Sigmoid colon (tissue), 7 donors: ENCODE results near the gene TNPO3. TPM values are rescaled to one million over a fixed set of nuclear protein-coding genes. Genes with fewer than 3 reads are reported as not detected.
A peak's percentile ranks its signal among the peaks of the same experiment; 100 is the strongest.

Source experiments
- DNase-seq: peaks from one replicate; pipeline ENCODE4 v3.0.0-alpha.2; 2019
- H3K27ac ChIP-seq, 4 donors: fragments of 200-600 bp; sonication (generic); one replicate each; pipeline ENCODE4 v1.5.1; 2016 to 2019; ENCODE audit warnings: mild to moderate bottlenecking in 1 of 4
- H3K27me3 ChIP-seq, 3 donors: fragments of 200-600 bp; sonication (generic); one replicate each; pipeline ENCODE4 v1.5.1; 2019; ENCODE audit warnings: mild to moderate bottlenecking in 1 of 3
- H3K36me3 ChIP-seq, 4 donors: fragments of 200-600 bp; sonication (generic); one replicate each; pipeline ENCODE4 v1.5.1; 2016 to 2019
- H3K4me1 ChIP-seq, 4 donors: fragments of 200-600 bp; sonication (generic); one replicate each; pipeline ENCODE4 v1.5.1; 2017 to 2019
- H3K4me3 ChIP-seq, 4 donors: fragments of 200-600 bp; sonication (generic); one replicate each; pipeline ENCODE4 v1.5.1; 2017 to 2019; ENCODE audit warnings: mild to moderate bottlenecking in 2 of 4, moderate library complexity in 1 of 4
- H3K9me3 ChIP-seq, 4 donors: fragments of 200-600 bp in 3 of 4; sonication (generic) in 3 of 4; one replicate each; pipeline versions ENCODE4 v1.5.1 to v1.6.1; 2013 to 2019
- CTCF ChIP-seq, 4 experiments: fragments of 450-650 bp in 3 of 4; fragments of 200-600 bp in 1 of 4; IDR thresholded peaks; one replicate each; pipeline ENCODE4 v1.5.1; 2016 to 2019; ENCODE audit warnings: antibody characterized with exemption in 4 of 4, mild to moderate bottlenecking in 3 of 4, moderate library complexity in 2 of 4
- EP300 ChIP-seq, 4 donors: sonication (generic); formaldehyde crosslinking; IDR thresholded peaks; one replicate each; pipeline ENCODE4 v1.6.1; 2017; ENCODE audit warnings: antibody characterized with exemption in 4 of 4
- POLR2A ChIP-seq, 2 donors: fragments of 450-650 bp; IDR thresholded peaks; one replicate each; pipeline ENCODE4 v1.6.1; 2016; ENCODE audit warnings: antibody characterized with exemption in 2 of 2, mild to moderate bottlenecking in 2 of 2, moderate library complexity in 2 of 2
- POLR2AphosphoS5 ChIP-seq, 4 donors: sonication (generic); formaldehyde crosslinking; IDR thresholded peaks; one replicate each; pipeline ENCODE4 v1.6.1; 2017; ENCODE audit warnings: antibody characterized with exemption in 4 of 4
- WGBS, 2 donors: extraction: QIAGEN DNeasy Blood & Tissue Kit; methylation state at CpG; one replicate each; pipeline ENCODE4 v1.1.7; 2013; 5-methylcytosine and 5-hydroxymethylcytosine counted together
- intact Hi-C: fragments of 100-400 bp; cut with DNase I; formaldehyde crosslinking; loops from one replicate; pipeline ENCODE4 v1.15.1; 2023
- polyA plus RNA-seq, 3 donors: library from polyadenylated mRNA; stranded (reverse); fragments of 200-250 nt; gene quantifications; one replicate each; pipeline ENCODE4 v1.2.3, GENCODE V29; 2013
- total RNA-seq, 4 donors: library from RNA; depleted of rRNA; stranded (reverse); fragments of >200 nt; gene quantifications; one replicate each; pipeline ENCODE4 v1.1.0, GENCODE V29; 2016
- donor health status: healthy with polysubstance abuse.
- donor health status: Bipolar disorder and iron deficiency.
- donor health status: healthy.

The TNPO3 gene
- total and polyA plus RNA-seq, 7 donors, result 13.2 to 40.5 (median 35.2) TPM

GRCh38 chr7:129091484-129092002 is 36.6 kb upstream of the TNPO3 start:
- H3K27ac ChIP-seq, result no peak overlapping the region
- no peaks in the 10 kb centered on the region for H3K36me3 ChIP-seq
- intact Hi-C loops, result loop anchor here (2.0 to 5.0 kb wide), 2 partner anchors 34 to 185 kb away; partner anchors contain the start of gene TNPO3
- no peaks in the 10 kb centered on the region for H3K9me3 ChIP-seq
- WGBS, 2 donors, result 9 to 10% methylated on average over 11 of the region's 11 CpGs
- DNase-seq, result peak; percentile 84
- no peaks in the 10 kb centered on the region for H3K27me3 ChIP-seq
- H3K4me1 ChIP-seq, result peaks cover 0 to 4% (median 0%) of the 10 kb centered on the region in 4 donors
- no peak for TF ChIP-seq EP300 (IDR thresholded peaks at IDR 0.05)
- peak; percentile 65 to 96 (median 90) for TF ChIP-seq CTCF (IDR thresholded peaks at IDR 0.05)
- TF ChIP-seq POLR2A (IDR thresholded peaks at IDR 0.05), result no peak
- TF ChIP-seq POLR2AphosphoS5 (IDR thresholded peaks at IDR 0.05), result no peak
- no peak overlapping the region for H3K4me3 ChIP-seq

- H3K27ac ChIP-seq, result no peak overlapping the region
- H3K4me1 ChIP-seq, result peaks cover 0 to 4% (median 0%) of the 10 kb centered on the region in 4 donors
- H3K9me3 ChIP-seq, result no peaks in the 10 kb centered on the region
- 63 to 67% methylated on average over 5 of the region's 5 CpGs for WGBS, 2 donors
- no peaks in the 10 kb centered on the region for H3K36me3 ChIP-seq
- no peak for TF ChIP-seq POLR2AphosphoS5 (IDR thresholded peaks at IDR 0.05)
- TF ChIP-seq CTCF (IDR thresholded peaks at IDR 0.05), result no peak
- no peak for TF ChIP-seq POLR2A (IDR thresholded peaks at IDR 0.05)
- TF ChIP-seq EP300 (IDR thresholded peaks at IDR 0.05), result no peak
- intact Hi-C loops, result loop anchor here (2.0 to 5.0 kb wide), 2 partner anchors 33 to 184 kb away; partner anchors contain the start of gene TNPO3
- H3K27me3 ChIP-seq, result no peaks in the 10 kb centered on the region
- no peak overlapping the region for H3K4me3 ChIP-seq
- no peak for DNase-seq
These were observed 35.5 kb upstream of the TNPO3 start for GRCh38 chr7:129090300-129090907.

- no peak overlapping the region for H3K4me3 ChIP-seq
- intact Hi-C loops, result loop anchor here (2.0 to 10.0 kb wide), 3 partner anchors 32 to 183 kb away; partner anchors contain the start of gene TNPO3
- WGBS, 2 donors, result 34 to 37% methylated on average over 4 of the region's 4 CpGs
These were observed 34.8 kb upstream of the TNPO3 start for GRCh38 chr7:129089521-129090212.

More at GRCh38 chr7:129089521-129090212, 34.8 kb upstream of the TNPO3 start:
- Histone ChIP-seq H3K9me3 (no peaks in the 10 kb centered on the region), H3K27me3 (peaks cover 0 to 4% (median 0%) of the 10 kb centered on the region in 3 donors), H3K4me1 (peaks cover 0 to 4% (median 0%) of the 10 kb centered on the region in 4 donors), H3K36me3 (no peaks in the 10 kb centered on the region), H3K27ac (no peak overlapping the region)
- no peak for DNase-seq
- no peak for TF ChIP-seq POLR2A (IDR thresholded peaks at IDR 0.05)
- no peak for TF ChIP-seq CTCF (IDR thresholded peaks at IDR 0.05)
- no peak for TF ChIP-seq POLR2AphosphoS5 (IDR thresholded peaks at IDR 0.05)
- TF ChIP-seq EP300 (IDR thresholded peaks at IDR 0.05), result no peak
